ENCODE results near the gene TEDDM1.

DNA sequence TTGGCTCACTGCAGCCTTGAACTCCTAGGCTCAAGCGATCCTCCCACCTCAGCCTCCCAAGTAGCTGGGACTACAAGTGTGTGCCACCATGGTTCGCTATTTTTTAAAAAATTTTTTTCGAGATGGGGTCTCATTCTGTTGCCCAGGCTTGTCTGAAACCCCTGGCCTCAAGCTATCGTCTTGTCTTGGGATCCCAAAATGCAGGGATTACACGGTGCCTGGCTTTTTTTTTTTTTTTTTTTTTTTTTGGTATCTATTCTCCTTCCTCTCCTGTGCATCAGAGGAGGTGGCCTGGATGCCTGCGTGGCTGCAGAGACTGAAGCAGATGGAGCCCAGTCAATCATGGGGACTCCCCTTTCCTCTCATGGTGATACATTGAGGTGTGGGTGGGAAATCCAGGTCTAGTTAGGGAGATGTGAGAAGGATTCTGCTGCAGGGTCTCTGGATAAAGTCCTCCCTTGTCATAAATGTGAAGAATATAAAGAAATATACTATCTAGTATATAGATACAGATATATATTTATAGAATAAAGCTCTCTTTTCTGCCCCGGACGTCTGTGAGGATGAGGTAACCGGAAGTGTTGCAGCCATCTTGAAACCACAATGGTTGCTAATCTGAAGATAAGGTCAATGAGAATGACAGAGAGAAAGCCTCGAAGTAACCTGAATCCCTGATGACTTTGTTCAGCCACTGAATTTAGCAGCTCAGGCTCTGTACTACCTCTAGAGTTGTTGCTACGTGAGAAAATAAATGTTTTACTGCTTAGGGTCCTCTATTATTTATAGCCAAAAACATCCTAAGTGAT is 30.0 kb upstream of the TEDDM1 start:
- TF ChIP-seq CTCF (IDR thresholded peaks at IDR 0.05; ENCODE audit: poor library complexity, severe bottlenecking) (no peak), EP300 (conservative IDR thresholded peaks at IDR 0.05; ENCODE audit: poor library complexity, severe bottlenecking) (no peak)
